HG02973 (cell line): ENCODE measurements around the gene RXRA.

Source experiments
- ATAC-seq: cut with Tn5 transposase; IDR thresholded peaks from one replicate; pipeline ENCODE4 v1.9.1; 2021; ENCODE audit warnings: moderate library complexity; ENCODE audit not compliant: unreplicated experiment

Gene RXRA

GRCh38 chr9:134325813-134326723 is at the start of gene RXRA:
Gene RXRA, plus strand, starts transcription at chr9:134326455. Its CDS starts 177 bp downstream, at chr9:134326632.
- ATAC-seq: no peak

GRCh38 chr9:134278286-134278685 is 48.0 kb upstream of the RXRA start:
- ATAC-seq: no peak

- no peak for ATAC-seq
Observed at GRCh38 chr9:134278974-134279640, 47.1 kb upstream of the RXRA start.

GRCh38 chr9:134282138-134282650 is 44.1 kb upstream of the RXRA start:
- ATAC-seq: no peak

- ATAC-seq: no peak
Observed at GRCh38 chr9:134283111-134283515, 43.1 kb upstream of the RXRA start.

- ATAC-seq: no peak
Observed at GRCh38 chr9:134283692-134284265, 42.5 kb upstream of the RXRA start.

- no peak for ATAC-seq
Observed at GRCh38 chr9:134284273-134284672, 42.0 kb upstream of the RXRA start.

GRCh38 chr9:134284741-134285140 is 41.5 kb upstream of the RXRA start:
- ATAC-seq: no peak

- no peak for ATAC-seq
Observed at GRCh38 chr9:134285215-134285845, 40.9 kb upstream of the RXRA start.

- ATAC-seq: no peak
Observed at GRCh38 chr9:134286471-134287245, 39.6 kb upstream of the RXRA start.

- ATAC-seq: no peak
Observed at GRCh38 chr9:134287591-134288491, 38.4 kb upstream of the RXRA start.

- ATAC-seq: no peak
Observed at GRCh38 chr9:134288746-134289145, 37.5 kb upstream of the RXRA start.

GRCh38 chr9:134289241-134289875 is 36.9 kb upstream of the RXRA start:
- ATAC-seq: no peak

- ATAC-seq: no peak
Observed at GRCh38 chr9:134290603-134291451, 35.4 kb upstream of the RXRA start.

- ATAC-seq: no peak
Observed at GRCh38 chr9:134291452-134291881, 34.8 kb upstream of the RXRA start.

GRCh38 chr9:134291961-134292871 is 34.0 kb upstream of the RXRA start:
- ATAC-seq: no peak

GRCh38 chr9:134293031-134293521 is 33.2 kb upstream of the RXRA start:
- ATAC-seq: no peak
